Neural crest cell (in vitro differentiated cells): ENCODE results near the gene SLC25A18. TPM values are rescaled to one million over a fixed set of nuclear protein-coding genes. Genes with fewer than 3 reads are reported as not detected.
"Not testable (repeated sequence)": the region's sequence is repeated elsewhere in the genome, so short reads cannot be mapped to it uniquely, and the experiment has no call there.

ENCODE experiments used
- DNase-seq: peaks from one replicate; pipeline ENCODE4 v3.0.0; 2021; ENCODE audit warnings: low read depth, mixed read lengths, low spot score
- H3K27ac Mint-ChIP-seq: one replicate; pipeline ENCODE4 v1.8.0; 2021; ENCODE audit warnings: mild to moderate bottlenecking, mixed read lengths; ENCODE audit not compliant: unreplicated experiment
- H3K27me3 Mint-ChIP-seq: 2 replicates; pipeline ENCODE4 v1.8.0; 2021; ENCODE audit warnings: low read depth, mild to moderate bottlenecking, mixed read lengths
- H3K36me3 Mint-ChIP-seq: 2 replicates; pipeline ENCODE4 v1.8.0; 2021; ENCODE audit warnings: low read depth, mild to moderate bottlenecking, mixed read lengths
- H3K4me1 Mint-ChIP-seq: 2 replicates; pipeline ENCODE4 v1.8.0; 2021; ENCODE audit warnings: mixed read lengths
- H3K4me3 Mint-ChIP-seq: one replicate; pipeline ENCODE4 v1.8.0; 2021; ENCODE audit warnings: mild to moderate bottlenecking, mixed read lengths
- H3K9me3 Mint-ChIP-seq: 2 replicates; pipeline ENCODE4 v1.8.0; 2021; ENCODE audit warnings: mixed read lengths
- CTCF ChIP-seq: fragments of 200-600 bp; sonication (generic); conservative IDR thresholded peaks from 2 replicates; pipeline ENCODE4 v1.5.0; 2021; ENCODE audit warnings: antibody characterized with exemption, mild to moderate bottlenecking
- total RNA-seq: library from RNA; stranded (reverse); gene quantifications from 2 replicates; pipeline ENCODE4 v1.2.1, GENCODE V29; 2021

SLC25A18 gene
- total RNA-seq, 1 donor from 2014 or later = 0.86 TPM

- Mint-ChIP-seq H3K27ac (no peak overlapping the region), H3K27me3 (no peaks in the 10 kb centered on the region), H3K36me3 (peaks cover 13% of the 10 kb centered on the region), H3K4me1 (peaks cover 20% of the 10 kb centered on the region), H3K4me3 (no peak overlapping the region), H3K9me3 (no peaks in the 10 kb centered on the region)
- TF ChIP-seq CTCF = no peak
- DNase-seq = no peak
Observed at GRCh38 chr22:17559188-17559587, 4.1 kb upstream of the SLC25A18 start.

GRCh38 chr22:17563936-17564391 lies 666 bp downstream of the SLC25A18 start:
- Mint-ChIP-seq H3K4me3 (no peak overlapping the region), H3K36me3 (peaks cover 7% of the 10 kb centered on the region), H3K4me1 (peaks cover 22% of the 10 kb centered on the region), H3K9me3 (no peaks in the 10 kb centered on the region), H3K27ac (no peak overlapping the region), H3K27me3 (no peaks in the 10 kb centered on the region)
- no peak for TF ChIP-seq CTCF
- no peak for DNase-seq

GRCh38 chr22:17566016-17566687 lies 2.9 kb downstream of the SLC25A18 start:
- not testable (repeated sequence) for H3K36me3 Mint-ChIP-seq, H3K9me3 Mint-ChIP-seq, H3K4me3 Mint-ChIP-seq, H3K27me3 Mint-ChIP-seq, DNase-seq
- Mint-ChIP-seq H3K27ac (peak overlapping the region; percentile 1), H3K4me1 (peaks cover 42% of the 10 kb centered on the region)

- TF ChIP-seq CTCF = no peak
- DNase-seq = no peak
- no peaks in the 10 kb centered on the region for H3K36me3 Mint-ChIP-seq
- H3K27me3 Mint-ChIP-seq = no peaks in the 10 kb centered on the region
- H3K4me1 Mint-ChIP-seq = peaks cover 45% of the 10 kb centered on the region
- no peak overlapping the region for H3K27ac Mint-ChIP-seq
- H3K4me3 Mint-ChIP-seq = no peak overlapping the region
- no peaks in the 10 kb centered on the region for H3K9me3 Mint-ChIP-seq
Observed at GRCh38 chr22:17566776-17567175, 3.5 kb downstream of the SLC25A18 start.

- H3K9me3 Mint-ChIP-seq = no peaks in the 10 kb centered on the region
- TF ChIP-seq CTCF = no peak
- peak overlapping the region; percentile 8 for H3K27ac Mint-ChIP-seq
- H3K36me3 Mint-ChIP-seq = no peaks in the 10 kb centered on the region
- H3K4me3 Mint-ChIP-seq = peak overlapping the region; percentile 10
- no peaks in the 10 kb centered on the region for H3K27me3 Mint-ChIP-seq
- peaks cover 23% of the 10 kb centered on the region for H3K4me1 Mint-ChIP-seq
- DNase-seq = no peak
Observed at GRCh38 chr22:17569971-17570511, 6.7 kb downstream of the SLC25A18 start.

- H3K4me3 Mint-ChIP-seq = no peak overlapping the region
- H3K36me3 Mint-ChIP-seq = no peaks in the 10 kb centered on the region
- no peak for DNase-seq
- peak overlapping the region; percentile 64 for H3K27ac Mint-ChIP-seq
- TF ChIP-seq CTCF = no peak
- H3K27me3 Mint-ChIP-seq = no peaks in the 10 kb centered on the region
- H3K4me1 Mint-ChIP-seq = peaks cover 29% of the 10 kb centered on the region
- H3K9me3 Mint-ChIP-seq = no peaks in the 10 kb centered on the region
Observed at GRCh38 chr22:17570851-17571631, 7.7 kb downstream of the SLC25A18 start.
